GM19023 (cell line): ENCODE results near the gene NEK3.
"Not testable (repeated sequence)": the region's sequence is repeated elsewhere in the genome, so short reads cannot be mapped to it uniquely, and the experiment has no call there.

ENCODE experiments used
- ATAC-seq: cut with Tn5 transposase; IDR thresholded peaks from one replicate; pipeline ENCODE4 v1.9.1; 2021; ENCODE audit warnings: mild to moderate bottlenecking, moderate library complexity; ENCODE audit not compliant: unreplicated experiment

The NEK3 gene

DNA sequence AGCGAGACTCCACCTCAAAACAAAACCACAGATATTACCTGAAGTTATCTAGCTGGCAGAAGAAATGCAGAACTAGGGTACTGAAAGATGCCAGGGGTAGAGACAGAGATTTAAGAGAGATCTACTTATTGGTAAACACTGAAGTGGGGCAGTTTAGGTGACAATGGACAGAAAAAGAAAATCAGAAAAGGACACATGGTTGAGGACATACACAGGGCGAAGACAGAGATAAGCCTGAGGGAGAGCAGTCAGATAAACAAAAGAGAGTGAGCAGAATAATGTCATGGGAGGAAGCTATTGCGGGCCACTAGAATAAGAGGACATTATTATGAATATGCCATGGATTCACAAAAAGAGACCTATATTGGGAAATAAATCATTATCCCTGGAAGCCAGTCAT, 33.9 kb downstream of the NEK3 start:
- no peak for ATAC-seq

DNA sequence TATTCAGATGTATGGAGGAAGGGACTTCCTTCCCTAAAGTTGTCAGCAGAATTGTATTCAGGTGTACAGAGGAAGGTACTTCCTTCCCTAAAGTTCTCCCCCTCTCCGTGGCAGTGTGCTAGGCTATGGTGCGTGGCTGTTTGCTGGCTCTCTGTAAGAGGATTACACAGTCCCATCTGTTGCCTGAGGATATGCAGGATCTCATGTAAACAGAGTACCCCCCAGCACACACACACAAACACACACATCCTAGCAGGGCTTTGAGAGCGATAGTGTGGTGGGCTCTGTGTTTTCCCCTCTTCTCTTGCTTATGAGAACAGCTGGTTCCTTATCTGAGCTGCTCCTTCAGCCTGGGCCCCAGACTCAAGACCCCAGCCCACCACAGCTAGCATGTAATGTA, 40.8 kb downstream of the NEK3 start:
- ATAC-seq: no peak

DNA sequence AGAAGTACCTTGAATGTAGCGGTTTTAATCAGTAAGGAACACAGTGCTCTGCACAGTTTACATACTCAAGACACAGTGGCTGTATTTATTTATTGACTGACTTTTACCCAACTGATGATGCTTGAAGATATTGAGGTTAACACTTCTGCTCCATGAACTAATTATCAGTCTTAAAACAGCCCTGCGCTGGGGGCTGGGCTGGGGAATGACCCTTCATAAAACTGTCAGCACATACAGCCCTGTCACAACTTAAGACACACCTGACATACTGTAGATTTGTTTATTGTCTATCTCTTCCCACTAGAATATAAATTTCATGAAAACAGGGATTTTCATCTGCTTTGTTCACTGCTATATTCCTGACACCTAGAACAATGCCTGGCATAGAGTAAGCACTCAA, 41.3 kb downstream of the NEK3 start:
- ATAC-seq: no peak

DNA sequence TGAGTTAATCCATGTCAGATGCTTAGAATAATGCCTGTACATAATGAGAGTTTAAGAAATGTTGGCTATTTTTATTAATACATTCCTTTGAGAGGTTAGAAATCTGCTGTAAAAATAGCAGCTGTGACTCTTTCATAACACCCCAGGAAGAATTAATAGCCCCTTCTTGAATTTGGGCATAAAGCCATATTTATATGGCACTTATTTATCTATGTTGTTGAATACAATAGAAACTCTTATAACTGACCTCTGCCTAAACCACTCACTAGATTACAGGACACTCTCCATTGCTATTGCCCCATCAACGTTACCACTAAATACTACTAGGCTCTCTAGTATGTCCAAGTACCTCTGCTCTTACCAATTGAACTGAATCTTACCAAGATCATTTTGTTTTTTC, 46.8 kb downstream of the NEK3 start:
- ATAC-seq: no peak

DNA sequence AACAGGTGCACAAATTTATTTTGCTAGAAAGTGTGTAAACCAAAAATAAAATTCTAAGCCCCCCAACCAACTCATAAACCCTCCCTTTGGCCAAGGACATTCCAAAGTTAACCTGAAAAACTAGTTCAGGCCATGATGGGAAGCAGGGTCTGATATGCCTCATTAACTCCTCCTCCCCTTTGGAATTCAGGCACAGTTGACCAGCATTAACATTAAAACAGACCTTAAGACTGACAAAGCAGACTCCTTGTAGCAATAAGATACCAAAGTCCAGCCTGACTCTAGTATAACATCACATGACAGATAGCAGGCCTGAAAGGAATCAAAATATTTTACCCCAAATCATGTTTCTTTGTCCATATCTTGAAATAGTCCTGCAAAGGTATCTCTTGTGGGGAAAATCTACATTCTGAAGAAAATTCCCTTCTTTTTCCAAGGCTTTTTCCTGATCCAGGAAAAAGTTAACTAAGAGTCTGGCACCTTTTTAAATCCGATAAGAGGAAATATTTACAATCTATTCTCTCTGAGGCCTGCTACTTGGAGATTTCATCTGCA, 50.2 kb downstream of the NEK3 start:
- ATAC-seq: no peak

DNA sequence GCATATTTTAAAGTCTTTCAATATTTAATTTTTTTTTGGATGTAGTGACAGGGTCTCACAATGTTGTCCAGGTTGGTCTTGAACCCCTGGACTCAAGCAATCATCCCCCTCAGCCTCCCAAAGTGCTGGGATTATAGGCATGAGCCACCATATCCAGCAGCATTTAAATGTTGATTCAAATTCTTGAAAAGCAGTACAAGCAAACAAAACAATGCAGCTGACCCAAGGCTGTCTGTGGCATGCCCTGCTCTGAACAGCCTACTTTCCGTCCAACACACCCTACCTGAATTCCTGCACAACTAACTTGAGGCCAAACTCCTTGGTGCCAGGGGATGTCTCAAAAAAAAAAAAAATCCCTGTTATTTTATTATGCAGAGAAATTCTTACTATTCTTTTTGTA, 53.6 kb downstream of the NEK3 start:
- ATAC-seq: no peak

DNA sequence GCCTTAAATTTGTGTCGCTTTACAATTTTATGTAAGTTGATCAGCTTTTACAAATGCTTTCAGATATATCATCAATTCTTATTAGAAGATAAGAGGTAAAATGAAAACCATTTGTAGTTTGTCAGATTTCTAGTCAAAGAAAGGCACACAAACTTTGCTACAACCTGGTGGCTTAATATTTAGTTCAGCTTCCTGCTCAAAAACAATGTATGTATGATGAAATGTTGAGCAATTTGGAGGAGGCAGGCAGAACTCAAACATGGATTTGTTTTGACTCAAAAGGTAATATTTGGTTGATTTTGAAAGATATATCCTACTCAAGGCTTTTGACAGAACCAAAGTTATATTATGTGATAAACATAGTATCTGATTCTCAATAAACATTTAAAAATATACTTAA, 54.8 kb downstream of the NEK3 start:
- ATAC-seq: no peak

DNA sequence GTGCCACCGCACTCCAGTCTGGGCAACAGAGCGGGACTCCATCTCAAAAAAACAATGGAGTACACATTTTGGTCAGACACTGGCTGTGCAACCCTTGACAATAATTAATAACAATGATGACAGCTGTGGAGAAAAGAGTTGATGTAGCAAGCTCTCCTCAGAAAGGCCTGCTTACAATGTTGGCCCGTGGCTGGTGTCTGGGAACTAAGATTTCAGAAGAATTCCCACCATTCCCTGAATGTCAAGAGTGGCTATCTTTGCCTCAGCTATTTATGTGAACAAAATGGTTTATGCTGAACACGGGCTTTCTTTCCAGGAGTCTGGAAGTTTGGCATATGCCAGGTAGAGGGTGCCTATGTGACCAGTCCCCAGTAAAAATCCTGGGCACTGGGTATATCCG, 56.0 kb downstream of the NEK3 start:
- ATAC-seq: no peak

DNA sequence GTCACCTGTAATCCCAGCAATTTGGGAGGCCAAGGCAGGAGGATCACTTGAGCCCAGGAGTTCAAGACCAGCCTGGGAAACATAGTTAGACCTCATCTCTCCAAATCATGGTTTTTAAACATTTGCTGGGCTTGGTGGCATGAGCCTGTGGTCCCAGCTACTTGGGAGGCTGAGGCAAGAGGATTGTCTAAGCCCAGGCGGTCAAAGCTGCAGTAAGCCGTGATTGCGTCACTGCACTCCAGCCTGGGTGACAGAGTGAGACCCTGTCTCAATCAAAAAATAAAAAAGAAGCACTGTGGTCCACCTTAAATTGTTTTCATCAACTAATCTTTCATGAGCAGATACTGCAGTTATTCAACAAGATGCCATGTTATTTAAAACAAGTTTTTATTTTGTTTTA, 57.0 kb downstream of the NEK3 start:
- not testable (repeated sequence) for ATAC-seq

DNA sequence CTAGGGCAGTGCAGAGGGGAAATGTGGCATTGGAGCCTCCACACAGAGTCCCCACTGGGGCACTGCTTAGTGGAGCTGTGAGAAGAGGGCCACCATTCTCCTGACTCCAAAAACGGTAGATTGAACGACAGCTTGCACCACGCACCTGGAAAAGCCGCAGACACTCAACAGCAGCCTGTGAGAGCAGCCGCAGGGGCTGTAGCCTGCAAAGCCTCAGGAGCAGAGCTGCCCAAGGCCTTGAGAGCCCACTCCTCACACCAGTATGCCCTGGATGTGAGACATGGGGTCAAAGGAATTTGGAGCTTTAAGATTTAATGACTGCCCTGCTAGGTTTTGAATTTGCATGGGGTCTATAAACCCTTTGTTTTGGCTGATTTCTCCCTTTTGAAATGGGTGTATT, 62.2 kb downstream of the NEK3 start:
- no peak for ATAC-seq

DNA sequence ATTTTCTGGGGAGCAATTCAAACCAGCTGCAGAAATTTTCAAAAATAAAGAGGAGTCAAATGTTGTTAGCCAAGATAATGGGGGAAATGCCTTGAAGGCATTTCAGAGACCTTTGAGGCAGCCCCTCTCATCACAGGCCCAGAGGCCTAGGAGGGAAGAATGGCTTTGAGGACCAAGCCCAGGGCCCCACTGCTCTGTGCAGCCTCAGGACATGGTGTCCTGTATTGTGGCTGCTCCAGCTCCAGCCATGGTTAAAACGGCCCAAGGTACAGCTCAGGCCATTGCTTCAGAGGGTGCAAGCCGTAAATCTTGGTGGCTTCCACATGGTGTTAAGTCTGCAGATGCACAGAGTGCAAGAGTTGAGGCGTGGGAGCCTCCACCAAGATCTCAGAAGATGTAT, 62.6 kb downstream of the NEK3 start:
- ATAC-seq: no peak

DNA sequence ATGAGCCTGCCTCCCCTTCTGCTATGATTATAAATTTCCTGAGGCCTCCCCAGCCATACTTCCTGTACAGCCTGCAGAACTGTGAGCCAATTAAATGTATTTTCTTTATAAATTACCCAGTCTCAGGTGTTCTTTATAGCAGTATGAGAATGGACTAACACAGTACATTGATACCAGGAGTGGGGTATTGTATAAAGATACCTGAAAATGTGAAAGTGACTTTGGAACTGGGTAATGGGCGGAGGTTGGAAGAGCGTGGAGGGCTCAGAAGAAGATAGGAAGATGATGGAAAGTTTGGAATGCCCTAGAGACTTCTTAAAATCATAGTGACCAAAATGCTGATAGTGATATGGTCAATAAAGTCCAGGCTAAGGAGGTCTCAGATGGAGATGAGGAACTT, 63.3 kb downstream of the NEK3 start:
- no peak for ATAC-seq

DNA sequence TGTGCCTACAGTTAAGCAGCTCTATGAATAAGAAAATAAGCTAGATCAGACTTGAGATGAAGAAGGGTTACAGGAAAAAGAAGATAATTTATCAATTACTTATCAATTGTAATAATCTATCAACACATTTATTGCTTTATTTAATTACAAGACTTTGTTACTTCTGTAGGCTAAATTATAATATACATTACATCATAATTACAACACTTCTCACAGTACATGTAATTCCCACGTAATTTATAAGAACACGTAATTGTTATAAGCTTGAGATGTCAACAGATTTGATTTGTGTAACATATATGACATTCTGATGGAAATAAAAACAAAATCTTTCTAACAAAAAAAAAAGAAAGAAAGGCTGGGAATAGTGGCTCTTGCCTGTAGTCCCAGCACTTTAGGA, 67.3 kb downstream of the NEK3 start:
- ATAC-seq: no peak

DNA sequence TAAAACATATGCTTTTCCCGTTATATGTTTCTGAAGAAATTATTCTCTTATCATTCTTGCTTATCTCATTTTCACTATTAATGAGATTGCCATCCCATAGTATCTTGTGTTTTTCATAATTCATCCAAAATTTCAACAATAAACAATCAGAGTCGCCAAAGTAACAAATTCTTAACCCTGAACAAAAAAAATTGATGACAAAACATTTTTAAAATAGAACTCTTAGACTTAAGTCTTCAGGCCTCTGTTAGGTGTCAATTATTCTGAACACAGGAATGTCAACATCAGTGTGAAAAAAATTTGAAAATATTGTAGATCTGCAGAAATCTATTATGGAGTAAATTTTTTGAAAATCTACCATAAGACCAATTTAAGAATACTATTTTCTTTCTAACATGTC, 67.9 kb downstream of the NEK3 start:
- ATAC-seq: no peak

DNA sequence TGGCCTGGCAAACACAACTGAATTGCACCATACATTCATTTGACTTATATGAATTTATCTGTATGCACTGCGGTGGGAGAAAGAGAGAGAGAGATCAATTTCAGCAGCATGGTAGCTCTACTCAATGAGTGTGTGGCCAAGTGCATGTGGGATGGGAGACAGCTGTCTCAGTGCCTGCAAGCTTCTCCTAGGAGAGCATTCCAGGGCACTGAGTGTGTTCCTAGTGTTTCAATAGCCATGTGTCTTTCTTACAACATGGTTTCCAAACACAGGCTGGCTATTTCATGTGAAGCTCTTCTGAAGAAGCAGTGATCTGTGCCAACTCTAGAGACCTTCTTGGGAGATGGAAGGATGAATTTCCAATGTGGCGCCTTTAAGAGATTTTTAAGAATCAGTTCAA, 74.0 kb downstream of the NEK3 start:
- ATAC-seq: no peak

DNA sequence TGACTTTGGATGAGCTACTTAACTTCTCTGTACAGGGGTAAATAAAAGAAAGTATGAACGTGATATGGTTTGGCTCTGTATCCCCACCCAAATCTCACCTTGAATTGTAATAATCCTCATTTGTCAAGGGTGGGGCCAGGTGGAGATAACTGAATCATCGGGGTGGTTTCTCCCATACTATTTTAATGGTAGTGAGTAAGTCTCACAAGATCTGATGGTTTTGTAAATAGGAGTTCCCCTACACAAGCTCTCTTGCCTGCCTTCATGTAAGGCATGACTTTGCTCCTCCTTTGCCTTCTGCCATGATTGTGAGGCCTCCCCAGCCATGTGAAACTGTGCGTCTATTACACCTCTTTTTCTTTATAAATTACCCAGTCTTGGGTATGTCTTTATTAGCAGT, 74.4 kb downstream of the NEK3 start:
- ATAC-seq: not testable (repeated sequence)
